SK-N-SH (cell line): ENCODE results near the gene GLT6D1.

Experiments
- CHD2 ChIP-seq: fragments of 150-350 bp; IDR thresholded peaks from 2 replicates; pipeline ENCODE4 v1.6.1; 2018; ENCODE audit warnings: low read length; ENCODE audit not compliant: partially characterized antibody
- CTCF ChIP-seq: fragments of 200-600 bp; sonication (generic); IDR thresholded peaks from 2 replicates; pipeline ENCODE4 v1.6.1; 2017; ENCODE audit warnings: antibody characterized with exemption, mild to moderate bottlenecking, moderate library complexity
- ELF1 ChIP-seq: IDR thresholded peaks from 2 replicates; pipeline ENCODE4 v1.4.0; 2012
- MAX ChIP-seq: IDR thresholded peaks from 2 replicates; pipeline ENCODE4 v1.4.0; 2012; ENCODE audit warnings: low read depth
- NRF1 ChIP-seq: IDR thresholded peaks from 2 replicates; pipeline ENCODE4 v1.6.1; 2012; ENCODE audit warnings: low read depth, mild to moderate bottlenecking, low read length
- POLR2AphosphoS5 ChIP-seq: IDR thresholded peaks from 2 replicates; pipeline ENCODE4 v1.6.1; 2012; ENCODE audit warnings: low read depth, low read length
- RFX5 ChIP-seq: IDR thresholded peaks from 2 replicates; pipeline ENCODE4 v1.6.1; 2012; ENCODE audit warnings: mild to moderate bottlenecking, improper control_type of control experiment, low read length
- SMC3 ChIP-seq: IDR thresholded peaks from 2 replicates; pipeline ENCODE4 v1.6.1; 2012; ENCODE audit warnings: low read depth, low read length, improper control_type of control experiment
- TEAD4 ChIP-seq: IDR thresholded peaks from 2 replicates; pipeline ENCODE4 v1.4.0; 2012; ENCODE audit warnings: mild to moderate bottlenecking, borderline replicate concordance; ENCODE audit not compliant: insufficient read depth
- ZBTB33 ChIP-seq: IDR thresholded peaks from 2 replicates; pipeline ENCODE4 v1.4.0; 2012; ENCODE audit warnings: low read depth, borderline replicate concordance

GRCh38 chr9:135592331-135592590, 47.1 kb downstream of the GLT6D1 start:
- TF ChIP-seq ELF1 (no peak), CTCF (no peak), SMC3 (no peak), NRF1 (no peak), CHD2 (no peak), POLR2AphosphoS5 (no peak), RFX5 (no peak), MAX (no peak), TEAD4 (no peak), ZBTB33 (no peak)
